Cardiac fibroblast (primary cell): ENCODE measurements around the gene STK17A.
A peak's percentile ranks its signal among the peaks of the same experiment; 100 is the strongest.
"Not testable (repeated sequence)": the region's sequence is repeated elsewhere in the genome, so short reads cannot be mapped to it uniquely, and the experiment has no call there.

Source experiments
- DNase-seq, 2 donors: peaks; one replicate each; pipeline versions ENCODE4 v3.0.0 to v3.0.0-alpha.2; 2010; ENCODE audit warnings: low read depth in 2 of 2
- H3K4me3 ChIP-seq, 2 donors: replicated peaks in 1 of 2; 1 replicate in 1 of 2; 2 replicates in 1 of 2; pipeline ENCODE4 v1.5.1; 2011; ENCODE audit warnings: low read depth in 2 of 2, low read length in 2 of 2, mild to moderate bottlenecking in 2 of 2, moderate library complexity in 1 of 2
- TF ChIP-seq, protein P1 (sequence below): IDR thresholded peaks from one replicate; pipeline ENCODE4 v1.5.1; 2011; ENCODE audit warnings: low read depth, mild to moderate bottlenecking, low read length, inconsistent platforms

STK17A gene

DNA sequence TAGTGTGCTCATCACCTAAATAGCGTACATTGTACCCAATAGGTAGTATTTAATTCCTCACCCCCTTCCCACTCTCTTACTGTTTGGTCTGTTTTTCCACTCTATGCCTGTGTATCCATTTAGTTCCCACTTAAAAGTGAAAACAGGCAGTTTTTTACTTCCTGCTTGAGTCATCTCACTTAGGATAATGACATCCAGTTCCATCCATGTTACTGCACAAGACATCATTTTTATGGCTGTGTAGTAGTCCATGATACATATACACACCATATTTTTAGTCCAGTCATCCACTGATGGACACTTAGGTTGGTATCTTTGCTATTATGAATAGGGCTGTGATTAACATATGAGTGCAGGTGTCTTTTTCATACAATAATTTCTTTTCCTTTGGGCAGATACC is 10.1 kb downstream of the STK17A start:
- no peak for DNase-seq
- TF ChIP-seq, protein P1, sequence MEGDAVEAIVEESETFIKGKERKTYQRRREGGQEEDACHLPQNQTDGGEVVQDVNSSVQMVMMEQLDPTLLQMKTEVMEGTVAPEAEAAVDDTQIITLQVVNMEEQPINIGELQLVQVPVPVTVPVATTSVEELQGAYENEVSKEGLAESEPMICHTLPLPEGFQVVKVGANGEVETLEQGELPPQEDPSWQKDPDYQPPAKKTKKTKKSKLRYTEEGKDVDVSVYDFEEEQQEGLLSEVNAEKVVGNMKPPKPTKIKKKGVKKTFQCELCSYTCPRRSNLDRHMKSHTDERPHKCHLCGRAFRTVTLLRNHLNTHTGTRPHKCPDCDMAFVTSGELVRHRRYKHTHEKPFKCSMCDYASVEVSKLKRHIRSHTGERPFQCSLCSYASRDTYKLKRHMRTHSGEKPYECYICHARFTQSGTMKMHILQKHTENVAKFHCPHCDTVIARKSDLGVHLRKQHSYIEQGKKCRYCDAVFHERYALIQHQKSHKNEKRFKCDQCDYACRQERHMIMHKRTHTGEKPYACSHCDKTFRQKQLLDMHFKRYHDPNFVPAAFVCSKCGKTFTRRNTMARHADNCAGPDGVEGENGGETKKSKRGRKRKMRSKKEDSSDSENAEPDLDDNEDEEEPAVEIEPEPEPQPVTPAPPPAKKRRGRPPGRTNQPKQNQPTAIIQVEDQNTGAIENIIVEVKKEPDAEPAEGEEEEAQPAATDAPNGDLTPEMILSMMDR = no peak
- H3K4me3 ChIP-seq = no peak overlapping the region

DNA sequence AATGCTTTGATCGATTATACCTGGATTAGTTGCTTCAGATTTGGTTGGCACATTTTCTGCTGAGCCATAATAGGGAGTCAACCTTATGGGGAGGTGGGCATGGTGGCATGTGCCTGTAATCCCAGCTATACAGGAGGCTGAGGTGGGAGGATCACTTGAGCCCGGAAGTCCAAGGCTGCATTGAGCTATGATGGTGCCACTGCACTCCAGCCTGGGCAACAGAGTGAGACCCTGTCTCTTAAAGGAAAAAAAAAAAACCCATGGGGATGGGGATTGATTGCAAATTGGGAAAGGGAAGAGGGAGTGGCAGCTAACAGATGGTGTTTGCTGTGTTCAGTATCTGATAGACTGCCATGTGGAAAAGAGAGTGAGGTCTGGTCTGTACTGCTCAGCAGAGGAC is 11.1 kb downstream of the STK17A start:
- TF ChIP-seq, protein P1 = no peak
- H3K4me3 ChIP-seq = no peak overlapping the region
- DNase-seq = no peak

DNA sequence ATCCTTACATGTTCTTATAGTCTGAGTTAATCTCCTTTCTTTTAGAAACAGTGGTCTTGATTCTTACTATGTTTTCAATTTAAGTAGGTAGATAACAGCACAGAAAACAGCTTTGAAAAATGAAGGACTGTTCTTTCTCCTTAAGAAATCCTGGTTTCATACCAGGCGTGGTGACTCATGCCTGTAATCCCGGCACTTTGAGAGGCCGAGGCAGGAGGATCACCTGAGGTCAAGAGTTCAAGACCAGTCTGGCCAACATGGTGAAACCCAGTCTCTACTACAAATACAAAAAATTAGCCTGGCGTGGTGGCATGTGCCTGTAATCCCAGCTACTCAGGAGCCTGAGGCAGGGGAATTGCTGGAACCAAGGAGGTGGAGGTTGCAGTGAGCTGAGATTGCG is 13.5 kb downstream of the STK17A start:
- DNase-seq = peak in 1 of 2 donors; percentile 32
- H3K4me3 ChIP-seq = not testable (repeated sequence)

DNA sequence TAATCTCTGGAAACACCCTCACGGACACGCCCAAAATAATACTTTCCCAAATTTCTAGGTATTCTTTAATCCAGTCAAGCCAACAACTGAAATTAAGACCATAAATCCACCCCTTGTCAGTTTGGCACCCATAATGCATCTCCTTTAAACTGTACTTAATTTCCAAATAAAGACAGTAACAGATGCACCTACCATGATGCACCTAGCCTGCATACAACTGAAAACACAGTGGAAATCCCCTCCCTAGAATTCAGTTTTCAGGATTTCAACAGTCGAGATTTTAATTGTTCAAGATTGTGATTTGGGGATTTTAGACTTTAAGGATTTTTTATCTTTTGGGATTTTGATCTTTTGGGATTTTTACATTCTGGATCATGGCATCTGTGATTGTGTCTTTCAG is 17.1 kb downstream of the STK17A start:
- no peak overlapping the region for H3K4me3 ChIP-seq
- no peak for DNase-seq
- TF ChIP-seq, protein P1 = no peak

DNA sequence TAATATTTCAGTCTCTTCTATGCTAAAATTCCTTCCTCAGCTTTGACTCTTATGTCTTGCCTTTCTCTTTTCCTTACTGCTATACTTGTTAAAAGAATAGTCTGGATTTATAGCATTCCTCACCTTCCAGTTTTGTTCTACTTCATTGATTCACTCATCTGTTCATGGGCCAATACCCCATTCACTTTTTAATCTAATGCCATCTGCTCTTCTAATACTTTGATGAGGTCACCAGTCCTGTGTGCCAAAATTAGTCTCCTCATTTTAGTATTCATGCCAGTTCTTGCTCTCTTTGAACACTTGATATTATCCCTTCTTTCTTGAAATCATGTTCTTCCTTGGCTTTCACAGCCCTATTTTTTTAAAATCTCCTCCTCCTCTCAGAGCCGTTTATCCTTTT is 19.3 kb downstream of the STK17A start:
- no peak overlapping the region for H3K4me3 ChIP-seq
- TF ChIP-seq, protein P1 = no peak
- no peak for DNase-seq

DNA sequence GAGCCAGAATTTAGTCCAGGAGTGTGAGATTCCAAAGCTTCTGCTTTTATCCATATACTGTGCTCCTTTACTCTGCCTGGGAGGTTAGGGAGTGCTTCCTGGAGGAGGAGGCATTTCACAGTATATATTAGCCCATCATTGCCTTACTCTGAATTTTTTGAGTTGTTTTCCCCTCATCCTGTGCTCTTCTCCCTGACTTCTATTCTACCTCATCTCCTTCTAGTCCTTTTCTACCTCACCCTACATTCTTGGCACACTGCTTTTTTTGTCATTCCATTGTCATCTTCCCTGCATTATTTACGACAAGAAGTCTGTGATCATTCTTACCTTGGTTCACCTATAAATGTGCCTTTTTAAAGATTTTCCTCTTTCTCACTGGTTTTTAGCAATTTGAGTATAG is 21.3 kb downstream of the STK17A start:
- TF ChIP-seq, protein P1 = no peak
- DNase-seq = no peak
- no peak overlapping the region for H3K4me3 ChIP-seq

DNA sequence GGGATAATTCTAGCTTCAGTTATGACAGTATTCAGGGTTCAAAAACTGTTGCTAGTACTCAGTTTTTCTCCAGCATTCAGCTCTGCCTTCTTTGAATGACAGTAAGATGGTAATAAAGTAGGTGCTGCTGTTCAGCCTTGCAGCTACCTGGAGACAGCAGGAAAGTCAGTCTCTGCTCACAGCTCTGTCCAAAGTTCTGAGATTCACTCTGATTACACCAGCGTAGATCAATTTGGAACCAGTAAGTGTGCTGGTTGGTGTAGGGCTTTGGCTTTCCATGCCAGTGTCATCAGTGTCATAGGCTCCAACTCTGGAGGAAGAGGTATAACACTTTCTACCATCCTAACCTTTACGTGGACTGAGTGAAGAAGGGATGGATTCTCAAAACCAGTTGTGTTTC is 26.2 kb downstream of the STK17A start:
- DNase-seq = no peak
- TF ChIP-seq, protein P1 = no peak
- H3K4me3 ChIP-seq = no peak overlapping the region
